Skeletal muscle tissue (tissue), 4 donors: ENCODE measurements around the gene CPXM2. TPM values are rescaled to one million over a fixed set of nuclear protein-coding genes. Genes with fewer than 3 reads are reported as not detected.

Experiments used
- H3K27ac ChIP-seq: one replicate; pipeline ENCODE4 v1.7.0; 2013; ENCODE audit warnings: mild to moderate bottlenecking, low read depth, low read length, inconsistent platforms
- H3K27me3 ChIP-seq, 3 donors: one replicate each; pipeline ENCODE4 v1.7.0; 2013; ENCODE audit warnings: low read length in 3 of 3; ENCODE audit not compliant: control insufficient read depth in 3 of 3, insufficient read depth in 3 of 3
- H3K36me3 ChIP-seq, 3 donors: one replicate each; pipeline ENCODE4 v1.7.0; 2013; ENCODE audit warnings: low read length in 3 of 3; ENCODE audit not compliant: control insufficient read depth in 3 of 3, insufficient read depth in 3 of 3
- H3K4me1 ChIP-seq, 3 donors: one replicate each; pipeline ENCODE4 v1.7.0; 2013; ENCODE audit warnings: low read length in 3 of 3, mild to moderate bottlenecking in 3 of 3; ENCODE audit not compliant: control insufficient read depth in 3 of 3, insufficient read depth in 3 of 3
- H3K4me3 ChIP-seq, 3 donors: one replicate each; pipeline ENCODE4 v1.7.0; 2013; ENCODE audit warnings: low read length in 3 of 3
- H3K9ac ChIP-seq, 3 donors: one replicate each; pipeline ENCODE4 v1.7.0; 2013; ENCODE audit warnings: low read length in 3 of 3, mild to moderate bottlenecking in 3 of 3, moderate library complexity in 2 of 3, low read depth in 1 of 3
- H3K9me3 ChIP-seq, 3 donors: one replicate each; pipeline ENCODE4 v1.7.0; 2013; ENCODE audit warnings: low read length in 3 of 3; ENCODE audit not compliant: control insufficient read depth in 3 of 3
- total RNA-seq: library from RNA; depleted of rRNA; stranded (reverse); fragments of >200 nt; gene quantifications from one replicate; pipeline ENCODE4 v1.2.3, GENCODE V29; 2014
- donor health status: Osteomylitis.

Gene CPXM2
- total RNA-seq, 1 donor from 2014 or later, result 0.52 TPM

DNA sequence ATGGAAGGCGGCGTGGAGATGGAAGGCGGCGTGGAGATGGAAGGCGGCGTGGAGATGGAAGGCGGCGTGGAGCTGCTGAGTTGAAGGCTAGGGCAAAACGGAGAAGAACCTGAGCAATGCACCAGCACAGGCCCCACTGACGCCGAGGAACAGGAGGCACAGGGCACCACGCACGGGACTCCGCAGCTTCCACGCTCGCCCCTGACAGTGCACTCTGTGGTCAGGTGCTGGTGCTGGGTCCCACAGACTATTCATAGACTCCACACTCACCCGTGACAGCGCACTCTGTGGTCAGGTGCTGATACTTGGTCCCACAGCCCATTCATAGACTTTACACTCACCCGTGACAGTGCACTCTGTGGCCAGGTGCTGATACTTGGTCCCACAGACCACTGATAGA is 34.0 kb downstream of the CPXM2 start:
- no peak overlapping the region for H3K9ac ChIP-seq
- H3K4me3 ChIP-seq, result no peak overlapping the region
- no peak overlapping the region for H3K27ac ChIP-seq
- peaks cover 0 to 15% (median 3%) of the 10 kb centered on the region in 3 donors for H3K27me3 ChIP-seq
- H3K36me3 ChIP-seq, result peaks cover 0 to 3% (median 0%) of the 10 kb centered on the region in 3 donors
- H3K9me3 ChIP-seq, result no peaks in the 10 kb centered on the region
- peaks cover 3 to 20% (median 7%) of the 10 kb centered on the region in 3 donors for H3K4me1 ChIP-seq

DNA sequence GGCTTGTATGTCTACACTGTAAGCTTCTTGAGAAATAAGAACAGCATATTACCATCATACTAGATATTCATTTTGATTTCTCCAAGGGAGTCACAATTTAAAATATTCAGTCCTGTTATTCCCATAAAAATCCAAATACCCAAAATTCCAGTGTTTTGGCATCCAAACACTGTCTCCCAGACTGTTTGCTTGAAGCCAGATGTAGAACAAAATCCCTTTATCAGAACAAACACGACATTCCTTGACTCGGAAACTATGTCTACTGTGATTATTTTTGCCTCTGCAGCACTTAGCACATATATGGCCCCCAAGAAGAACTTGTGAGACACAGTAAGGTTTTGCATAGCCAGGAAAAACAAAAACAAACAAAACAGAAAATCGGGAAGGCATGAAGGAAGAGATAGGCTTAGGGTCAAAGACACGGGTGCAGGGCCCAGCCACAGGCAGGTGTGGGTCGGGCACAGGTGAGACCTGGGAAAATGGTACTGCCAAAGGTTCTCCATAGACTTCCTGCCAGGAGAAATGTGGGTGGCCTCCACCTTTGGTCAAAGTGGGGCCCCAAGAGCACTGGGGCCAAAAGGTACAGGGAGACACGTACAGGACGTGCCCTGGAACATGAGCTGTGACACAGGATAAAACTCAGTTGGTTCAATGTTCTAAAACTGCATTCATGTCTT is 36.5 kb downstream of the CPXM2 start:
- no peak overlapping the region for H3K4me3 ChIP-seq
- no peaks in the 10 kb centered on the region for H3K9me3 ChIP-seq
- no peak overlapping the region for H3K27ac ChIP-seq
- H3K27me3 ChIP-seq, result peaks cover 0 to 11% (median 5%) of the 10 kb centered on the region in 3 donors
- no peak overlapping the region for H3K9ac ChIP-seq
- peaks cover 3 to 20% (median 7%) of the 10 kb centered on the region in 3 donors for H3K4me1 ChIP-seq
- no peaks in the 10 kb centered on the region for H3K36me3 ChIP-seq

DNA sequence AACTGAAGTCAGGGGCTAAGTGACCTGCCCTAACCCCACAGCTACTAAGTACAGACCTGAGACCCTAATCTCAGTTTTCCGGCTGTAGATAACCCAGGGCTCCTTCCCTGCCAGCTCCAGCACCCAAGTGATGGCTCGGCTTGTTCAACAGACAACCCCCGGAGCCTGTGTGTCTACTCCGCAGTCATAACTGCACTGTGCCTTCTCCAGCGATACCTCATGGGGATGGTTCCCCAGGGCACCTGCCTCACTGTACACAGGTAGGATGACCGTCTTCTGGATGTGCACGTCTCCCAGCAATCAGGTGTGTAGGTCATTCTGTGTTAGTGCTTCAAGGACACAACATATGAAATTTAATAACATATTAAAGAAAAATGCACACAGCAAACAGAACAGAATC is 37.1 kb downstream of the CPXM2 start:
- Histone ChIP-seq H3K27me3 (peaks cover 0 to 11% (median 5%) of the 10 kb centered on the region in 3 donors), H3K9me3 (no peaks in the 10 kb centered on the region), H3K27ac (no peak overlapping the region), H3K36me3 (no peaks in the 10 kb centered on the region), H3K4me3 (no peak overlapping the region), H3K4me1 (peaks cover 3 to 15% (median 7%) of the 10 kb centered on the region in 3 donors), H3K9ac (no peak overlapping the region)

DNA sequence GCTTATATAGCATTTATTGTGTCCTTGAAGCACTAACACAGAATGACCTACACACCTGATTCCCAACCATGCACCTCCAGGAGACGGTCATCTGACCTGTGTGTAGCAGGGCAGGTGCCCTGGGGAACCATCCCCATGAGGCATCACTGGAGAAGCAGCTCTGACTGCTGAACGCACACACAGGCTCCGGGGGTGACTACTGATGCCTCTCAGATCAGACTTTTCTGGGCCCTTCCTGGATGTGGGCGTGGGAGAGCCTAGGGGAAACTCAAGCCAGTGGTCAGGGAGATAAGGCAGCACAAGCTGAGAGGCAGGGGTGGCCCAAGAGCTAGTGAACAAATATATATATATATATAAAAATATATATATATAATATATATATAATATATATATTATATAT is 37.6 kb downstream of the CPXM2 start:
- no peak overlapping the region for H3K27ac ChIP-seq
- H3K36me3 ChIP-seq, result no peaks in the 10 kb centered on the region
- H3K4me1 ChIP-seq, result peaks cover 3 to 10% (median 7%) of the 10 kb centered on the region in 3 donors
- H3K27me3 ChIP-seq, result peaks cover 0 to 8% (median 2%) of the 10 kb centered on the region in 3 donors
- no peak overlapping the region for H3K4me3 ChIP-seq
- H3K9me3 ChIP-seq, result no peaks in the 10 kb centered on the region
- H3K9ac ChIP-seq, result no peak overlapping the region

- no peak overlapping the region for H3K27ac ChIP-seq
- H3K27me3 ChIP-seq, result peaks cover 0 to 2% (median 0%) of the 10 kb centered on the region in 3 donors
- H3K9me3 ChIP-seq, result no peaks in the 10 kb centered on the region
- no peak overlapping the region for H3K9ac ChIP-seq
- no peak overlapping the region for H3K4me3 ChIP-seq
- H3K4me1 ChIP-seq, result peaks cover 0 to 3% (median 0%) of the 10 kb centered on the region in 3 donors
- H3K36me3 ChIP-seq, result no peaks in the 10 kb centered on the region
Observed at GRCh38 chr10:123852411-123852951, 39.1 kb downstream of the CPXM2 start.

GRCh38 chr10:123848564-123849457 is 42.8 kb downstream of the CPXM2 start:
- no peaks in the 10 kb centered on the region for H3K36me3 ChIP-seq
- no peak overlapping the region for H3K9ac ChIP-seq
- no peak overlapping the region for H3K4me3 ChIP-seq
- no peak overlapping the region for H3K27ac ChIP-seq
- no peaks in the 10 kb centered on the region for H3K4me1 ChIP-seq
- no peaks in the 10 kb centered on the region for H3K9me3 ChIP-seq
- H3K27me3 ChIP-seq, result peaks cover 0 to 2% (median 0%) of the 10 kb centered on the region in 3 donors

DNA sequence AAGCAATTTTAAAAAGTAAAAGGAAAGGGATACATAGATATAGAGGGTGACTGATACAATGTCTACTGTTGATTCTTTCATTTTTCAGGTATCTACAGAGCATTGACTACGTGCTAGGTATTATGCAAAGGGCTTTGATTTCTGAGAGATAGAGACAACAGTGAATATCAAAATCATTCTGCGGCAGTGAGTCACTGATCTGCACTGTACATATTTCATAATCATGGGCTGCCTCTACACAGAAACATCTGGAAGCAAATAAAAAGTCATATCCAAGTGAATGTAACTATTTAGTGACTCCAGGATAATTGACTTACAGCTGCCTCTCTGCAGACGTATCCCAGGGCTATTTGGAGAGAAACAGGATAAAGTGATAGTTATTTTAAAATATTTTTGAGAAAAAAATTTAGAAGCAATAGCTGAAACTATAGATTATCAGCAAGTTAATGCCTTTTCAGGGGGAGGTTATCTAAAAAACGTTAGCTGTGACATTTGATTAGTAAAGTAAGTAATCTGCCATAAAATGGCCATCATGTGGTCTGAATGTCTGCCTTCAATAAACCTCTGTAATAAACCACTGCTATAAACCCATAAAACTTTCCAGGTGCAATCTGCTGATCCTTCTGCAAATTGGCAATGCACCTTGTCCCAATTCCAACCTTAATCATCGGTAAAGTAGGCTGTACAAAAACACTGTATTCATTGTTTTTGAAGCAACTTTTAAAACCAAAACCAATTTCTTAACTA is 43.7 kb downstream of the CPXM2 start:
- no peak overlapping the region for H3K4me3 ChIP-seq

GRCh38 chr10:123843835-123844234 is 47.8 kb downstream of the CPXM2 start:
- Histone ChIP-seq H3K4me1 (no peaks in the 10 kb centered on the region), H3K27ac (no peak overlapping the region), H3K4me3 (no peak overlapping the region), H3K9me3 (no peaks in the 10 kb centered on the region), H3K36me3 (no peaks in the 10 kb centered on the region), H3K27me3 (peaks cover 0 to 10% (median 0%) of the 10 kb centered on the region in 3 donors), H3K9ac (no peak overlapping the region)

More for the DNA sequence above, 43.7 kb downstream of the CPXM2 start:
- Histone ChIP-seq H3K4me1 (no peaks in the 10 kb centered on the region), H3K9me3 (no peaks in the 10 kb centered on the region), H3K27ac (no peak overlapping the region), H3K9ac (no peak overlapping the region), H3K27me3 (peaks cover 0 to 2% (median 0%) of the 10 kb centered on the region in 3 donors), H3K36me3 (no peaks in the 10 kb centered on the region)

- H3K4me3 ChIP-seq, result no peak overlapping the region
- no peak overlapping the region for H3K9ac ChIP-seq
- no peaks in the 10 kb centered on the region for H3K4me1 ChIP-seq
- H3K36me3 ChIP-seq, result no peaks in the 10 kb centered on the region
- peaks cover 0 to 10% (median 0%) of the 10 kb centered on the region in 3 donors for H3K27me3 ChIP-seq
- no peak overlapping the region for H3K27ac ChIP-seq
- no peaks in the 10 kb centered on the region for H3K9me3 ChIP-seq
Observed at GRCh38 chr10:123842692-123843385, 48.8 kb downstream of the CPXM2 start.
